Left colon (tissue), 2 donors: Measurements from ENCODE around the gene SHC3. TPM values are rescaled to one million over a fixed set of nuclear protein-coding genes. Genes with fewer than 3 reads are reported as not detected.

Source experiments
- ATAC-seq: fragments of 200-7000 bp; cut with Tn5 transposase; one replicate; pipeline ENCODE4 v1.9.1; 2020; ENCODE audit warnings: mild to moderate bottlenecking, moderate library complexity
- DNase-seq, 2 donors: peaks; one replicate each; pipeline ENCODE4 v3.0.0-alpha.2; 2020
- intact Hi-C, 2 donors: fragments of 100-400 bp; cut with DNase I in 1 of 2; cut with micrococcal nuclease in 1 of 2; formaldehyde crosslinking; loops; one replicate each; pipeline versions ENCODE4 v1.11.2 to v1.14.0; 2022; cut with DNase I, micrococcal nuclease
- total RNA-seq, 2 donors: library from RNA; stranded (reverse); fragmentation: NEBNext Ultra II Directional; extraction: Animal tissue kit (Norgen Biotek cat#: 25700); gene quantifications; one replicate each; pipeline ENCODE4 v1.2.1, GENCODE V29; 2021
- donor health status: DM: no; HTN: no; CAD: no.
- donor health status: DM: yes; HTN: yes; CAD: no.

Gene SHC3
- total RNA-seq, 2 donors from 2014 or later: 0.27 to 1.6 TPM

- DNase-seq (no peak), ATAC-seq (no peak)
- intact Hi-C loops: no loop called here
Measured at GRCh38 chr9:89078421-89078820, 100.2 kb downstream of the SHC3 start.

GRCh38 chr9:89077519-89077918 is 101.1 kb downstream of the SHC3 start:
- no peak for DNase-seq
- ATAC-seq: no peak
- intact Hi-C loops: no loop called here

GRCh38 chr9:89073397-89073796 is 105.2 kb downstream of the SHC3 start:
- no peak for ATAC-seq
- intact Hi-C loops: no loop called here
- DNase-seq: no peak

GRCh38 chr9:89071591-89071990 is 107.0 kb downstream of the SHC3 start:
- ATAC-seq (no peak), DNase-seq (no peak)
- intact Hi-C loops: no loop called here

- no peak for DNase-seq
- intact Hi-C loops: no loop called here
- no peak for ATAC-seq
Measured at GRCh38 chr9:89066835-89067234, 111.8 kb downstream of the SHC3 start.

- intact Hi-C loops: no loop called here
- DNase-seq (no peak), ATAC-seq (no peak)
Measured at GRCh38 chr9:89065921-89066320, 112.7 kb downstream of the SHC3 start.

GRCh38 chr9:89060790-89061189 is 117.8 kb downstream of the SHC3 start:
- ATAC-seq (no peak), DNase-seq (no peak)
- intact Hi-C loops: no loop called here

GRCh38 chr9:89059925-89060506 is 118.6 kb downstream of the SHC3 start:
- intact Hi-C loops: no loop called here
- no peak for ATAC-seq

GRCh38 chr9:89058906-89059305 is 119.7 kb downstream of the SHC3 start:
- no peak for DNase-seq
- intact Hi-C loops: no loop called here
- ATAC-seq: no peak

More at GRCh38 chr9:89059925-89060506, 118.6 kb downstream of the SHC3 start:
- DNase-seq: no peak

GRCh38 chr9:89054865-89055495 is 123.6 kb downstream of the SHC3 start:
- intact Hi-C loops: no loop called here

GRCh38 chr9:89053301-89053700 is 125.3 kb downstream of the SHC3 start:
- DNase-seq (no peak), ATAC-seq (no peak)
- intact Hi-C loops: no loop called here

More at GRCh38 chr9:89054865-89055495, 123.6 kb downstream of the SHC3 start:
- DNase-seq: no peak
- no peak for ATAC-seq

GRCh38 chr9:89052470-89053097 is 126.0 kb downstream of the SHC3 start:
- ATAC-seq (no peak), DNase-seq (no peak)
- intact Hi-C loops: no loop called here

GRCh38 chr9:89051421-89052025 is 127.1 kb downstream of the SHC3 start:
- intact Hi-C loops: no loop called here
- ATAC-seq (no peak), DNase-seq (no peak)

GRCh38 chr9:89049646-89050045 is 129.0 kb downstream of the SHC3 start:
- intact Hi-C loops: no loop called here
- DNase-seq (no peak), ATAC-seq (no peak)

GRCh38 chr9:89048616-89049015 is 130.0 kb downstream of the SHC3 start:
- intact Hi-C loops: no loop called here
- ATAC-seq: no peak

GRCh38 chr9:89047667-89048066 is 131.0 kb downstream of the SHC3 start:
- ATAC-seq (no peak), DNase-seq (no peak)
- intact Hi-C loops: no loop called here

More at GRCh38 chr9:89048616-89049015, 130.0 kb downstream of the SHC3 start:
- no peak for DNase-seq

- ATAC-seq (no peak), DNase-seq (no peak)
- intact Hi-C loops: no loop called here
Measured at GRCh38 chr9:89046832-89047231, 131.8 kb downstream of the SHC3 start.

GRCh38 chr9:89044881-89045280 is 133.7 kb downstream of the SHC3 start:
- no peak for DNase-seq
- ATAC-seq: no peak
- intact Hi-C loops: no loop called here

GRCh38 chr9:89044104-89044503 is 134.5 kb downstream of the SHC3 start:
- intact Hi-C loops: no loop called here
- ATAC-seq (no peak), DNase-seq (no peak)

- ATAC-seq (no peak), DNase-seq (no peak)
- intact Hi-C loops: no loop called here
Measured at GRCh38 chr9:89042984-89043383, 135.6 kb downstream of the SHC3 start.
